HG03442 (cell line): Measurements from ENCODE around the gene RRP8.

Source experiments
- ATAC-seq: cut with Tn5 transposase; IDR thresholded peaks from one replicate; pipeline ENCODE4 v1.9.1; 2021; ENCODE audit warnings: mild to moderate bottlenecking, moderate library complexity; ENCODE audit not compliant: unreplicated experiment

Gene RRP8

GRCh38 chr11:6603287-6604080 is at the start of gene RRP8, which contains the start of gene ILK:
RRP8 (minus strand) TSS chr11:6603616; CDS start chr11:6603502, 114 bp downstream.
ILK (plus strand) TSS chr11:6603774; CDS start chr11:6604272, 498 bp downstream.
- peak; percentile 69 for ATAC-seq

- ATAC-seq, result no peak
These were observed 49.7 kb upstream of the RRP8 start for GRCh38 chr11:6653097-6653496.

- no peak for ATAC-seq
These were observed 48.8 kb upstream of the RRP8 start for GRCh38 chr11:6652182-6652581.

- ATAC-seq, result no peak
These were observed 47.6 kb upstream of the RRP8 start for GRCh38 chr11:6650980-6651379.

GRCh38 chr11:6650104-6650503 is 46.7 kb upstream of the RRP8 start:
- ATAC-seq, result no peak

GRCh38 chr11:6648501-6648900 is 45.1 kb upstream of the RRP8 start:
- ATAC-seq, result no peak

- no peak for ATAC-seq
These were observed 44.4 kb upstream of the RRP8 start for GRCh38 chr11:6647836-6648235.

- peak; percentile 90 for ATAC-seq
These were observed 43.7 kb upstream of the RRP8 start for GRCh38 chr11:6646918-6647679.

GRCh38 chr11:6646576-6646917 is 43.1 kb upstream of the RRP8 start:
- ATAC-seq, result no peak

- no peak for ATAC-seq
These were observed 42.7 kb upstream of the RRP8 start for GRCh38 chr11:6646071-6646470.

GRCh38 chr11:6642957-6643356 is 39.5 kb upstream of the RRP8 start:
- no peak for ATAC-seq

GRCh38 chr11:6640985-6641701 is 37.7 kb upstream of the RRP8 start:
- ATAC-seq, result no peak

GRCh38 chr11:6640036-6640984 is 36.9 kb upstream of the RRP8 start:
- ATAC-seq, result no peak

GRCh38 chr11:6638429-6638828 is 35.0 kb upstream of the RRP8 start:
- ATAC-seq, result no peak

- ATAC-seq, result no peak
These were observed 34.5 kb upstream of the RRP8 start for GRCh38 chr11:6637871-6638270.

GRCh38 chr11:6636480-6636879 is 33.1 kb upstream of the RRP8 start:
- ATAC-seq, result no peak

- ATAC-seq, result no peak
These were observed 31.9 kb upstream of the RRP8 start for GRCh38 chr11:6635082-6635932.

- ATAC-seq, result no peak
These were observed 31.1 kb upstream of the RRP8 start for GRCh38 chr11:6634534-6634933.
